Erythroblast (primary cell): ENCODE measurements around the gene FNDC3B.
"Not testable (repeated sequence)": the region's sequence is repeated elsewhere in the genome, so short reads cannot be mapped to it uniquely, and the experiment has no call there.

Source experiments
- DNase-seq, 2 experiments: peaks; one replicate each; lab custom pipeline; 2025; lab: John Stamatoyannopoulos, UW
- GATA1 ChIP-seq: IDR thresholded peaks from 2 replicates; pipeline ENCODE4 v1.6.1; 2011; ENCODE audit warnings: low read depth, mild to moderate bottlenecking, control low read depth, low read length, moderate library complexity
- POLR2A ChIP-seq: IDR thresholded peaks from 2 replicates; pipeline ENCODE4 v1.6.1; 2011; ENCODE audit warnings: mild to moderate bottlenecking, low read length

Gene FNDC3B

GRCh38 chr3:172246107-172246844 lies 206.9 kb downstream of the FNDC3B start:
- DNase-seq, result no peak
- no peak for TF ChIP-seq GATA1
- no peak for TF ChIP-seq POLR2A

- no peak for DNase-seq
- TF ChIP-seq GATA1, result no peak
- TF ChIP-seq POLR2A, result no peak
These were observed 208.3 kb downstream of the FNDC3B start for GRCh38 chr3:172247525-172248274.

- TF ChIP-seq GATA1 (no peak), POLR2A (no peak)
- no peak for DNase-seq
These were observed 209.7 kb downstream of the FNDC3B start for GRCh38 chr3:172249039-172249438.

GRCh38 chr3:172251211-172251610 lies 211.8 kb downstream of the FNDC3B start:
- no peak for DNase-seq
- TF ChIP-seq GATA1 (no peak), POLR2A (no peak)

GRCh38 chr3:172253200-172253599 lies 213.8 kb downstream of the FNDC3B start:
- TF ChIP-seq GATA1 (no peak), POLR2A (no peak)
- DNase-seq, result no peak

- no peak for DNase-seq
- TF ChIP-seq POLR2A (no peak), GATA1 (no peak)
These were observed 215.2 kb downstream of the FNDC3B start for GRCh38 chr3:172254542-172254941.

- not testable (repeated sequence) for DNase-seq
These were observed 215.9 kb downstream of the FNDC3B start for GRCh38 chr3:172255321-172255720.

GRCh38 chr3:172256101-172256734 lies 216.8 kb downstream of the FNDC3B start:
- TF ChIP-seq GATA1, result no peak
- TF ChIP-seq POLR2A, result no peak
- peak in 1 of 2 experiments; percentile 3 for DNase-seq

- TF ChIP-seq GATA1 (no peak), POLR2A (no peak)
- DNase-seq, result no peak
These were observed 218.4 kb downstream of the FNDC3B start for GRCh38 chr3:172257648-172258400.

GRCh38 chr3:172258624-172259023 lies 219.2 kb downstream of the FNDC3B start:
- no peak for TF ChIP-seq POLR2A
- TF ChIP-seq GATA1, result no peak
- DNase-seq, result no peak

GRCh38 chr3:172259111-172259541 lies 219.7 kb downstream of the FNDC3B start:
- DNase-seq, result no peak
- no peak for TF ChIP-seq POLR2A
- no peak for TF ChIP-seq GATA1

GRCh38 chr3:172259726-172260248 lies 220.4 kb downstream of the FNDC3B start:
- DNase-seq, result no peak
- no peak for TF ChIP-seq POLR2A
- TF ChIP-seq GATA1, result no peak

- no peak for DNase-seq
- TF ChIP-seq GATA1 (no peak), POLR2A (no peak)
These were observed 221.0 kb downstream of the FNDC3B start for GRCh38 chr3:172260381-172260780.
